ENCODE measurements around the gene EPN3. TPM values are rescaled to one million over a fixed set of nuclear protein-coding genes. Genes with fewer than 3 reads are reported as not detected.

EPN3 gene
- total RNA-seq, 2 experiments from 2014 or later, result not detected

DNA sequence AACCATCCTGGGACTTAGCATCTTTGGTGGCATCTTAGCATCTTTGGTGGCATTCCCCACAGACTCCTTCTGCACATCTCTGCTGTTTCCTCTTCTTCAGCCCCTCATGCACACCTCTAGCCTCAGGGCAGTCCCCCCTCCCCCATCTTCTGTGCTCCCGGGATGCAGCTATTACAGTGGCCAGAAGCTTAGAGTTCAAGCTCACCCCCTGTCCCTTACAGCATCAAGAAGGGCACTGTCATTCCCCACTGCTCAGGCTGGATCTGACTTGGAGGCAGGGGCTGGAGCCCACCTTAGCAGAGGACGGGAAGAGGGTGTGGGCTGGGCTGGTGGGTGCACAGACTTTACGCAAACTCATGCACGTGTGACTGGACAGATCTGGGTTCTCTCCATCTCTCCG is 650 bp downstream of the EPN3 start:
- CTCF ChIA-PET, result interaction anchor here (1.0 kb wide), 1 partner anchor 26 kb away, joined by 3 read pairs; no protein-coding TSS in a partner anchor
- ATAC-seq (ENCODE audit: poor library complexity), result no peak

GRCh38 chr17:50533720-50534148 is 1.2 kb downstream of the EPN3 start:
- no peak overlapping the region for H3K27ac Mint-ChIP-seq
- POLR2A ChIA-PET, result interaction anchor here (0.6 kb wide), 1 partner anchor 62 kb away, joined by 3 read pairs; no protein-coding TSS in a partner anchor
- H3K4me1 ChIP-seq (ENCODE audit: insufficient read depth, low read length), result peaks cover 20% of the 10 kb centered on the region
- DNase-seq (no peak), ATAC-seq (ENCODE audit: poor library complexity) (no peak)
- H3K9me3 Mint-ChIP-seq, result no peaks in the 10 kb centered on the region
- peaks cover 9% of the 10 kb centered on the region for H3K4me1 Mint-ChIP-seq (ENCODE audit: low read depth)
- no peaks in the 10 kb centered on the region for H3K36me3 Mint-ChIP-seq (ENCODE audit: low read depth)
- no peak overlapping the region for H3K4me3 Mint-ChIP-seq
- intact Hi-C loops (cut with DNase I, micrococcal nuclease), result no loop called here
- no peaks in the 10 kb centered on the region for H3K36me3 ChIP-seq (ENCODE audit: insufficient read depth, low read length)
- H3K27me3 ChIP-seq (ENCODE audit: control insufficient read depth in 1 of 2, insufficient read depth in 2 of 2, low read length in 2 of 2), result peaks cover 41 to 42% of the 10 kb centered on the region in 2 experiments
- no peak overlapping the region for H3K27ac ChIP-seq (ENCODE audit: low read depth in 1 of 2, low read length in 2 of 2)
- H3K4me3 ChIP-seq (ENCODE audit: low read length), result no peak overlapping the region
- CTCF ChIA-PET, result no interaction called here
- TF ChIP-seq CTCF (IDR thresholded peaks at IDR 0.05), result no peak
- peaks cover 0 to 8% of the 10 kb centered on the region in 2 experiments for H3K9me3 ChIP-seq (ENCODE audit: control insufficient read depth in 1 of 2, insufficient read depth in 1 of 2, low read length in 2 of 2)
- peaks cover 74% of the 10 kb centered on the region for H3K27me3 Mint-ChIP-seq

More for the DNA sequence above, 650 bp downstream of the EPN3 start:
- no peak overlapping the region for H3K4me3 Mint-ChIP-seq
- peaks cover 9% of the 10 kb centered on the region for H3K4me1 Mint-ChIP-seq (ENCODE audit: low read depth)
- no peak overlapping the region for H3K4me3 ChIP-seq (ENCODE audit: low read length)
- POLR2A ChIA-PET, result no interaction called here
- H3K27me3 ChIP-seq (ENCODE audit: control insufficient read depth in 1 of 2, insufficient read depth in 2 of 2, low read length in 2 of 2), result peaks cover 41 to 42% of the 10 kb centered on the region in 2 experiments
- H3K27ac Mint-ChIP-seq, result no peak overlapping the region
- peaks cover 20% of the 10 kb centered on the region for H3K4me1 ChIP-seq (ENCODE audit: insufficient read depth, low read length)
- DNase-seq, result no peak
- TF ChIP-seq CTCF (IDR thresholded peaks at IDR 0.05), result no peak
- H3K9me3 Mint-ChIP-seq, result no peaks in the 10 kb centered on the region
- H3K36me3 Mint-ChIP-seq (ENCODE audit: low read depth), result no peaks in the 10 kb centered on the region
- H3K36me3 ChIP-seq (ENCODE audit: insufficient read depth, low read length), result no peaks in the 10 kb centered on the region
- H3K27me3 Mint-ChIP-seq, result peaks cover 80% of the 10 kb centered on the region
- intact Hi-C loops (cut with DNase I, micrococcal nuclease), result no loop called here
- no peak overlapping the region for H3K27ac ChIP-seq (ENCODE audit: low read depth in 1 of 2, low read length in 2 of 2)
- peaks cover 0 to 8% of the 10 kb centered on the region in 2 experiments for H3K9me3 ChIP-seq (ENCODE audit: control insufficient read depth in 1 of 2, insufficient read depth in 1 of 2, low read length in 2 of 2)

DNA sequence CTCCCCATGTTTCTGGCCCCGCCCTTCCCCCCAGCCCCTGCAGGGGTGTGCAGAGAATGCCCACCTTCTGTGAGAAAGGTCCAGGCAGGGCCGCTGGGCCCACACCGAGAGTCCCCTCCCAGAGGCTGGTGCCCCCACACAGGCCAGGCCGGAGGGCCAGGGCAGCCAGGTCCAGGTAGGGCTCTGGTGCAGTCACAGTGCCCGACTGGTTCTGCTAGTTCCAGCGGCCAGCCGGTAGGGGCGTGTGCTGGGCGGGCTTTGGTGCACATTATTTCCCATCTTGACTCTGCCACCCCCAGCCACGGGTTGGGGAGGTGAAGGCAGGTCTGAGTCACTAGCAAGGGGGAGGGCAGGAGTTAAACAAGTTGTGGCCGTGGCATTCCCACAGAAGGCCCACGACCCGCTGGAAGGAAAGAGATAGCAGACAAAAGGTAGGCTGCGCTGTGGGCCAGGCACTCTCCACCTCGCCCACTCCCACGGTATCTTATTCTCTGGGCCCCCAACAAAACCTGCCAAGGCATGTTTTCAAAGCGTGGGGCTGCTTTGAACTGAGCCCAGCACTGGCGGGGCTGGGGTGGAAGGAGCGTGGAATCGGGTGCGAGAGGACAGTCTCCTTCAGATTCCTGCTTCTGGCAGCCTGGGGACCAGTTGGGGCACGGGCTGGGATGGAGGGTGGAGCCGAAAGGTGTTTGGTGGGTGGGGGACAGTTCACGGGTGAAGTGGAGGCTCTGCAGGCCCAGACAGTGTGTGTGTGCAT is 1.9 kb downstream of the EPN3 start:
- H3K36me3 ChIP-seq (ENCODE audit: insufficient read depth, low read length), result no peaks in the 10 kb centered on the region
- ChIA-PET CTCF (no interaction called here), POLR2A (interaction anchor here (0.6 kb wide), 1 partner anchor 62 kb away, joined by 3 read pairs; no protein-coding TSS in a partner anchor)
- Mint-ChIP-seq H3K27ac (no peak overlapping the region), H3K4me1 (ENCODE audit: low read depth) (peaks cover 9% of the 10 kb centered on the region), H3K4me3 (no peak overlapping the region), H3K36me3 (ENCODE audit: low read depth) (no peaks in the 10 kb centered on the region), H3K27me3 (peaks cover 68% of the 10 kb centered on the region), H3K9me3 (no peaks in the 10 kb centered on the region)
- intact Hi-C loops (cut with DNase I, micrococcal nuclease), result no loop called here
- H3K27ac ChIP-seq (ENCODE audit: low read depth in 1 of 2, low read length in 2 of 2), result no peak overlapping the region
- TF ChIP-seq CTCF (IDR thresholded peaks at IDR 0.05), result peak; percentile 16
- H3K4me3 ChIP-seq (ENCODE audit: low read length), result no peak overlapping the region
- peak; percentile 51 for ATAC-seq (ENCODE audit: poor library complexity)
- peaks cover 20% of the 10 kb centered on the region for H3K4me1 ChIP-seq (ENCODE audit: insufficient read depth, low read length)
- DNase-seq, result no peak
- H3K27me3 ChIP-seq (ENCODE audit: control insufficient read depth in 1 of 2, insufficient read depth in 2 of 2, low read length in 2 of 2), result peaks cover 36 to 37% of the 10 kb centered on the region in 2 experiments
- H3K9me3 ChIP-seq (ENCODE audit: control insufficient read depth in 1 of 2, insufficient read depth in 1 of 2, low read length in 2 of 2), result peaks cover 0 to 8% of the 10 kb centered on the region in 2 experiments

Measured in CD4-positive, alpha-beta T cell (primary cell).